Heart right ventricle (tissue), 16 donors: ENCODE measurements around the gene TMEM52. TPM values are rescaled to one million over a fixed set of nuclear protein-coding genes. Genes with fewer than 3 reads are reported as not detected.

Experiments used
- ATAC-seq, 8 donors: fragments of 200-7000 bp; cut with Tn5 transposase; one replicate each; pipeline ENCODE4 v1.9.1; 2020; ENCODE audit warnings: mild to moderate bottlenecking in 8 of 8, moderate library complexity in 8 of 8, moderate number of reproducible peaks in 1 of 8
- DNase-seq, 2 donors: peaks; one replicate each; pipeline ENCODE4 v3.0.0-alpha.2; 2020
- H3K27ac ChIP-seq, 10 donors: fragments of 200-600 bp; sonication (generic) in 2 of 10; one replicate each; pipeline versions ENCODE4 v1.5.0 to v1.8.0; 2020 to 2022; ENCODE audit warnings: mild to moderate bottlenecking in 3 of 10
- H3K27me3 ChIP-seq, 7 donors: fragments of 200-600 bp; one replicate each; pipeline ENCODE4 v1.8.0; 2021 to 2022; ENCODE audit warnings: mild to moderate bottlenecking in 2 of 7
- H3K36me3 ChIP-seq, 9 donors: fragments of 200-600 bp; sonication (generic) in 1 of 9; one replicate each; pipeline versions ENCODE4 v1.5.0 to v1.8.0; 2020 to 2022; ENCODE audit warnings: mild to moderate bottlenecking in 2 of 9
- H3K4me1 ChIP-seq, 9 donors: fragments of 200-600 bp; sonication (generic) in 1 of 9; one replicate each; pipeline versions ENCODE4 v1.5.0 to v1.8.0; 2020 to 2022; ENCODE audit warnings: mild to moderate bottlenecking in 4 of 9
- H3K4me3 ChIP-seq, 10 donors: fragments of 200-600 bp; sonication (generic) in 2 of 10; one replicate each; pipeline versions ENCODE4 v1.5.0 to v1.8.0; 2020 to 2022; ENCODE audit warnings: mild to moderate bottlenecking in 7 of 10, moderate library complexity in 2 of 10
- H3K9me3 ChIP-seq, 11 donors: fragments of 200-600 bp in 10 of 11; sonication (generic) in 2 of 11; one replicate each; pipeline versions ENCODE4 v1.5.0 to v1.8.0; 2013 to 2022; ENCODE audit warnings: mild to moderate bottlenecking in 2 of 11, control low read depth in 1 of 11, moderate library complexity in 1 of 11
- CTCF ChIP-seq, 9 donors: fragments of 200-600 bp; sonication (generic) in 2 of 9; IDR thresholded peaks; one replicate each; pipeline versions ENCODE4 v1.5.0 to v1.8.0; 2021 to 2022; ENCODE audit warnings: antibody characterized with exemption in 9 of 9, mild to moderate bottlenecking in 5 of 9, moderate library complexity in 1 of 9
- WGBS, 2 donors: extraction: QIAGEN DNeasy Blood & Tissue Kit; methylation state at CpG; one replicate each; pipeline ENCODE4 v1.1.7; 2013; ENCODE audit warnings: inconsistent platforms in 1 of 2; 5-methylcytosine and 5-hydroxymethylcytosine counted together
- intact Hi-C, 10 donors: fragments of 100-400 bp; cut with DNase I; formaldehyde crosslinking; loops; one replicate each; pipeline versions ENCODE4 v1.11.1 to v1.14.2; 2022
- polyA plus RNA-seq, 2 donors: library from polyadenylated mRNA; stranded (reverse); fragments of 200-250 nt; gene quantifications; one replicate each; pipeline ENCODE4 v1.2.3, GENCODE V29; 2013
- total RNA-seq, 10 donors: library from RNA; stranded (reverse); fragmentation: NEBNext Ultra II Directional in 3 of 10; extraction: Animal tissue kit (Norgen Biotek cat#: 25700) in 3 of 10; gene quantifications; one replicate each; pipeline versions ENCODE4 v1.2.1 to v1.2.4, GENCODE V29; 2021 to 2023
- donor health status: Arrhythmogenic right ventricular cardiomyopathy.
- donor health status: ischemic (EF 13 %, LVEDD 7.1; RV severe dilation, severe dysfunction).
- donor health status: healthy with polysubstance abuse.
- donor health status: DM: no; HTN: yes; CAD: no.
- donor health status: DM: no; HTN: no; CAD: no.
- donor health status: ischemic (EF 25% LVEDD 6.9; RV normal size, moderate dysfunction).
- donor health status: ischemic (EF 25% LVEDD 5.7; RV mildly dilated, moderate dysfunction).
- donor health status: healthy.
- donor health status: DM: yes; HTN: yes; CAD: no.
- donor health status: Ischemic cardiomyopathy.
- donor health status: ischemic (EF 35%, LVEDD 5.7; RV mildly dilated, moderate dysfunction).
- donor health status: nonischemic (EF 11% LVEDD 7.7; RV severe dilation, severe dysfunction).
- donor health status: DM: yes; HTN: yes; CAD: no.
- donor health status: PGD.
- donor health status: ischemic (EF 29% LVEDD 5.4; RV normal size, mild dysfunction).
- donor health status: nonischemic (EF 23%, LVEDD 6.1; RV moderate dilation, normal function).

The TMEM52 gene
- total and polyA plus RNA-seq, 12 donors: 0.58 to 11.5 (median 1.9) TPM; not detected in 2

GRCh38 chr1:1960480-1961196 is 41.6 kb upstream of the TMEM52 start:
- DNase-seq (no peak), ATAC-seq (peak in 4 of 8 donors; percentile 6 to 11 (median 6))
- Histone ChIP-seq H3K4me1 (peaks cover 0 to 13% (median 4%) of the 10 kb centered on the region in 9 donors), H3K4me3 (no peak overlapping the region), H3K36me3 (no peaks in the 10 kb centered on the region), H3K9me3 (no peaks in the 10 kb centered on the region), H3K27ac (no peak overlapping the region), H3K27me3 (peaks cover 0 to 81% (median 72%) of the 10 kb centered on the region in 7 donors)
- WGBS, 2 donors: 36 to 37% methylated on average over 17 of the region's 17 CpGs
- intact Hi-C loops: loop anchor here in 9 of 10 donors (1.0 to 5.0 kb wide), 4 partner anchors 82 to 87 kb away; no protein-coding TSS in a partner anchor
- no peak for TF ChIP-seq CTCF (IDR thresholded peaks at IDR 0.05)

- peaks cover 0 to 13% (median 4%) of the 10 kb centered on the region in 9 donors for H3K4me1 ChIP-seq
- ATAC-seq (peak; percentile 80 to 95 (median 90)), DNase-seq (peak; percentile 84 to 88)
- TF ChIP-seq CTCF (IDR thresholded peaks at IDR 0.05): peak; percentile 60 to 88 (median 82)
- intact Hi-C loops: loop anchor here (1.0 to 5.0 kb wide), 4 partner anchors 82 to 87 kb away; no protein-coding TSS in a partner anchor
- H3K9me3 ChIP-seq: no peaks in the 10 kb centered on the region
- 5 to 7% methylated on average over 23 of the region's 23 CpGs for WGBS, 2 donors
- H3K27ac ChIP-seq: no peak overlapping the region
- H3K36me3 ChIP-seq: no peaks in the 10 kb centered on the region
- H3K4me3 ChIP-seq: peak overlapping the region in 1 of 10 donors; percentile 15
- H3K27me3 ChIP-seq: peaks cover 0 to 74% (median 65%) of the 10 kb centered on the region in 7 donors
These were observed 40.9 kb upstream of the TMEM52 start for GRCh38 chr1:1959840-1960479.

GRCh38 chr1:1959459-1959839 is 40.4 kb upstream of the TMEM52 start:
- 76 to 82% methylated on average over 12 of the region's 12 CpGs for WGBS, 2 donors
- Histone ChIP-seq H3K27me3 (peaks cover 0 to 69% (median 60%) of the 10 kb centered on the region in 7 donors), H3K4me3 (no peak overlapping the region), H3K4me1 (peaks cover 0 to 13% (median 4%) of the 10 kb centered on the region in 9 donors), H3K9me3 (no peaks in the 10 kb centered on the region), H3K27ac (no peak overlapping the region), H3K36me3 (no peaks in the 10 kb centered on the region)
- ATAC-seq (peak in 2 of 8 donors; percentile 4 to 10), DNase-seq (no peak)
- TF ChIP-seq CTCF (IDR thresholded peaks at IDR 0.05): no peak
- intact Hi-C loops: loop anchor here in 1 of 10 donors (5.0 kb wide), 1 partner anchor 83 kb away; no protein-coding TSS in a partner anchor

DNA sequence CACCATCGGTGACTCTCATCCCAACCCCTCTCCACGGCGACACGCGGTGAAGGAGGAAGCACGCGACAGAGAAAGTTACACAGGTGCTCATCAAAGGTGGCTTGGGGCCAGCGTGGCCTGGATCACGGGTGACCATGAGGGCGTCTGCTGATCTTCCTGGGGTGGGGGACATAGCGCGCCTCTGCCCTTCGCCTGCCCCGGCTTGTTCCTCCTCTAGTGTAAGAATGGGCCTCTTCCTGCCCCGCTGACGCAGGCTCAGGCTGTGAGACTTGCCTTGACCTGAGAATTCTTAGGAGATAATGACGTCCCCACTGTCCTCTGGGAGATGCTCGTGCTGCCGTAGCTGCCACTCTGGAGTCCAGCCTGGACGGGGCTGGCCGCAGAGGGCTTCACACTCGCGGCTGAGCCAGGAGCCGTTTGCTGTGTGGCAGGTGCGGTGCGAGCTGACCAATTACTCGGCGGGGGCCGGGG is 39.0 kb upstream of the TMEM52 start:
- 79 to 82% methylated on average over 29 of the region's 29 CpGs for WGBS, 2 donors
- no peak overlapping the region for H3K4me3 ChIP-seq
- no peaks in the 10 kb centered on the region for H3K36me3 ChIP-seq
- peaks cover 0 to 13% (median 4%) of the 10 kb centered on the region in 9 donors for H3K4me1 ChIP-seq
- H3K9me3 ChIP-seq: no peaks in the 10 kb centered on the region
- intact Hi-C loops: loop anchor here in 1 of 10 donors (5.0 kb wide), 1 partner anchor 84 kb away; no protein-coding TSS in a partner anchor
- DNase-seq (no peak), ATAC-seq (no peak)
- H3K27me3 ChIP-seq: peaks cover 0 to 58% (median 47%) of the 10 kb centered on the region in 7 donors
- no peak overlapping the region for H3K27ac ChIP-seq
- TF ChIP-seq CTCF (IDR thresholded peaks at IDR 0.05): no peak
